ENCODE data around the gene SRRM2.

Gene SRRM2

GRCh38 chr16:2751577-2752034, 832 bp upstream of the SRRM2 start:
- DNase-seq (ENCODE audit: extremely low read depth, low read depth), result no peak
- peak overlapping the region; percentile 91 for H3K4me3 ChIP-seq (replicated peaks; ENCODE audit: low read depth, low read length)
- TF ChIP-seq CTCF (IDR thresholded peaks at IDR 0.05; ENCODE audit: low read depth, low read length, missing control alignments), result no peak

GRCh38 chr16:2752850-2753732, 653 bp downstream of the SRRM2 start:
- no peak for TF ChIP-seq CTCF (IDR thresholded peaks at IDR 0.05; ENCODE audit: low read depth, low read length, missing control alignments)

GRCh38 chr16:2753733-2754020, 1.2 kb downstream of the SRRM2 start:
- no peak for DNase-seq (ENCODE audit: extremely low read depth, low read depth)
- H3K4me3 ChIP-seq (replicated peaks; ENCODE audit: low read depth, low read length), result peak overlapping the region; percentile 91
- no peak for TF ChIP-seq CTCF (IDR thresholded peaks at IDR 0.05; ENCODE audit: low read depth, low read length, missing control alignments)

More at GRCh38 chr16:2752850-2753732, 653 bp downstream of the SRRM2 start:
- no peak for DNase-seq (ENCODE audit: extremely low read depth, low read depth)
- peak overlapping the region; percentile 91 for H3K4me3 ChIP-seq (replicated peaks; ENCODE audit: low read depth, low read length)

- no peak for DNase-seq (ENCODE audit: extremely low read depth, low read depth)
- TF ChIP-seq CTCF (IDR thresholded peaks at IDR 0.05; ENCODE audit: low read depth, low read length, missing control alignments), result no peak
- H3K4me3 ChIP-seq (replicated peaks; ENCODE audit: low read depth, low read length), result peak overlapping the region; percentile 91
These were observed 2.7 kb downstream of the SRRM2 start for GRCh38 chr16:2755158-2755557.

GRCh38 chr16:2756288-2757015, 4.0 kb downstream of the SRRM2 start:
- TF ChIP-seq CTCF (IDR thresholded peaks at IDR 0.05; ENCODE audit: low read depth, low read length, missing control alignments), result no peak
- no peak for DNase-seq (ENCODE audit: extremely low read depth, low read depth)

GRCh38 chr16:2757344-2757743, 4.9 kb downstream of the SRRM2 start:
- DNase-seq (ENCODE audit: extremely low read depth, low read depth), result no peak
- no peak overlapping the region for H3K4me3 ChIP-seq (replicated peaks; ENCODE audit: low read depth, low read length)
- TF ChIP-seq CTCF (IDR thresholded peaks at IDR 0.05; ENCODE audit: low read depth, low read length, missing control alignments), result no peak

More at GRCh38 chr16:2756288-2757015, 4.0 kb downstream of the SRRM2 start:
- H3K4me3 ChIP-seq (replicated peaks; ENCODE audit: low read depth, low read length), result no peak overlapping the region

Measured in HFF-Myc (cell line).